B cell (primary cell): Measurements from ENCODE around the gene CFAP77. TPM values are rescaled to one million over a fixed set of nuclear protein-coding genes. Genes with fewer than 3 reads are reported as not detected.

ENCODE experiments used
- ATAC-seq: fragments of 200-7000 bp; cut with Tn5 transposase; one replicate; pipeline ENCODE4 v1.10.0; 2021; ENCODE audit warnings: low read depth, mild to moderate bottlenecking, moderate number of reproducible peaks, moderate library complexity
- CTCF ChIA-PET: fragments of 350-600 bp; sonication (Branson Sonifier 250); formaldehyde crosslinking; loops from one replicate; lab custom pipeline; 2021; ENCODE audit warnings: antibody characterized with exemption, inconsistent platforms; lab: Charles Lee
- POLR2A ChIA-PET: fragments of 350-600 bp; sonication (Branson Sonifier 250); formaldehyde crosslinking; loops from one replicate; lab custom pipeline; 2021; ENCODE audit warnings: antibody characterized with exemption; lab: Charles Lee
- DNase-seq: peaks from one replicate; pipeline ENCODE4 v3.0.0; 2013
- H2AFZ ChIP-seq: 2 replicates; pipeline ENCODE4 v1.6.1; 2012; ENCODE audit warnings: mild to moderate bottlenecking, low read depth, low read length; ENCODE audit not compliant: insufficient read depth, poor library complexity, severe bottlenecking
- H3K27ac ChIP-seq, 2 donors: 1 replicate in 1 of 2; 2 replicates in 1 of 2; pipeline ENCODE4 v1.5.1; 2012 to 2013; ENCODE audit warnings: low read length in 2 of 2, mild to moderate bottlenecking in 2 of 2, moderate library complexity in 1 of 2
- H3K27me3 ChIP-seq, 4 experiments: fragments of 200-600 bp in 1 of 4; sonication (generic) in 1 of 4; replicated peaks in 1 of 4; 1 replicate in 2 of 4; 2 replicates in 2 of 4; pipeline versions ENCODE4 v1.6.1 to v1.7.0; 2013 to 2016; ENCODE audit warnings: low read length in 3 of 4, mild to moderate bottlenecking in 2 of 4, mixed read lengths in 1 of 4, moderate library complexity in 1 of 4; ENCODE audit not compliant: insufficient read depth in 4 of 4, control insufficient read depth in 3 of 4; ENCODE audit errors: control extremely low read depth in 1 of 4
- H3K36me3 ChIP-seq, 2 experiments: replicated peaks in 1 of 2; 1 replicate in 1 of 2; 2 replicates in 1 of 2; pipeline versions ENCODE4 v1.6.1 to v1.7.1; 2013; ENCODE audit warnings: low read length in 1 of 2; ENCODE audit not compliant: insufficient read depth in 2 of 2, control insufficient read depth in 1 of 2; ENCODE audit errors: control extremely low read depth in 1 of 2, extremely low read depth in 1 of 2
- H3K4me1 ChIP-seq, 2 donors: fragments of 200-600 bp in 1 of 2; sonication (generic) in 1 of 2; 1 replicate in 1 of 2; 2 replicates in 1 of 2; pipeline versions ENCODE4 v1.5.1 to v1.6.1; 2013 to 2017; ENCODE audit warnings: low read length in 2 of 2; ENCODE audit not compliant: control insufficient read depth in 2 of 2, insufficient read depth in 2 of 2
- H3K4me2 ChIP-seq: replicated peaks from 2 replicates; pipeline ENCODE3; 2012; ENCODE audit warnings: mild to moderate bottlenecking, low read depth, low read length; ENCODE audit not compliant: poor library complexity, severe bottlenecking
- H3K4me3 ChIP-seq, 5 experiments: fragments of 200-600 bp in 1 of 5; sonication (generic) in 1 of 5; 1 replicate in 3 of 5; 2 replicates in 2 of 5; pipeline versions ENCODE4 v1.5.1 to v1.7.0; 2011 to 2016; ENCODE audit warnings: low read length in 4 of 5, mild to moderate bottlenecking in 4 of 5, low read depth in 2 of 5, control low read depth in 1 of 5, moderate library complexity in 1 of 5; ENCODE audit not compliant: insufficient read depth in 1 of 5; ENCODE audit errors: control extremely low read depth in 1 of 5, extremely low read depth in 1 of 5
- H3K79me2 ChIP-seq: fragments of 200-600 bp; sonication (generic); one replicate; pipeline ENCODE4 v1.6.0; 2016; ENCODE audit warnings: low read length; ENCODE audit not compliant: control insufficient read depth, insufficient read depth
- H3K9ac ChIP-seq: fragments of 200-600 bp; sonication (generic); 2 replicates; pipeline ENCODE4 v1.6.1; 2017; ENCODE audit warnings: mild to moderate bottlenecking, low read length, moderate library complexity
- H3K9me3 ChIP-seq, 3 donors: one replicate each; pipeline versions ENCODE4 v1.6.1 to v1.7.1; 2013; ENCODE audit warnings: low read length in 2 of 3; ENCODE audit not compliant: control insufficient read depth in 2 of 3, insufficient read depth in 1 of 3; ENCODE audit errors: control extremely low read depth in 1 of 3
- H4K20me1 ChIP-seq: 2 replicates; pipeline ENCODE4 v1.6.0; 2012; ENCODE audit warnings: mild to moderate bottlenecking, low read length; ENCODE audit not compliant: insufficient read depth, control insufficient read depth, poor library complexity, severe bottlenecking
- H3K27ac Mint-ChIP-seq: one replicate; pipeline ENCODE4 v1.8.0; 2021; ENCODE audit warnings: mixed read lengths
- H3K27me3 Mint-ChIP-seq: one replicate; pipeline ENCODE4 v1.8.0; 2021; ENCODE audit warnings: mixed read lengths
- H3K4me1 Mint-ChIP-seq: one replicate; pipeline ENCODE4 v1.8.0; 2021; ENCODE audit warnings: mixed read lengths
- H3K4me3 Mint-ChIP-seq: one replicate; pipeline ENCODE4 v1.8.0; 2021; ENCODE audit warnings: mixed read lengths
- H3K9me3 Mint-ChIP-seq: one replicate; pipeline ENCODE4 v1.8.0; 2022; ENCODE audit warnings: mixed read lengths; ENCODE audit not compliant: insufficient read depth
- CTCF ChIP-seq: fragments of 200-600 bp; IDR thresholded peaks from one replicate; pipeline ENCODE4 v1.8.0; 2022; ENCODE audit warnings: antibody characterized with exemption, mild to moderate bottlenecking
- EZH2 ChIP-seq: IDR thresholded peaks from 2 replicates; pipeline ENCODE4 v1.6.1; 2012; ENCODE audit warnings: borderline replicate concordance, low read depth, mild to moderate bottlenecking, moderate library complexity, low read length; ENCODE audit not compliant: insufficient read depth, poor library complexity, severe bottlenecking
- WGBS: methylation state at CpG from one replicate; pipeline ENCODE4 v1.1.5; 2013; ENCODE audit warnings: missing lambda C conversion rate; ENCODE audit not compliant: insufficient coverage; 5-methylcytosine and 5-hydroxymethylcytosine counted together
- intact Hi-C: fragments of 100-400 bp; cut with micrococcal nuclease; formaldehyde crosslinking; loops from one replicate; pipeline ENCODE4 v1.10.0; 2022
- polyA plus RNA-seq: library from polyadenylated mRNA; depleted of rRNA; stranded (reverse); fragments of >200 nt; gene quantifications from 2 replicates; pipeline ENCODE4 v1.2.3, GENCODE V29; 2012
- total RNA-seq, 2 donors: library from RNA; stranded (reverse); fragments of 120-200 nt in 1 of 2; gene quantifications; 1 replicate in 1 of 2; 2 replicates in 1 of 2; pipeline versions ENCODE4 v1.2.3 to v1.2.4, GENCODE V29; 2013 to 2022

The CFAP77 gene
- total and polyA plus RNA-seq, 2 donors (not counting 1 experiment from before 2014, with no cell fraction given) = not detected

DNA sequence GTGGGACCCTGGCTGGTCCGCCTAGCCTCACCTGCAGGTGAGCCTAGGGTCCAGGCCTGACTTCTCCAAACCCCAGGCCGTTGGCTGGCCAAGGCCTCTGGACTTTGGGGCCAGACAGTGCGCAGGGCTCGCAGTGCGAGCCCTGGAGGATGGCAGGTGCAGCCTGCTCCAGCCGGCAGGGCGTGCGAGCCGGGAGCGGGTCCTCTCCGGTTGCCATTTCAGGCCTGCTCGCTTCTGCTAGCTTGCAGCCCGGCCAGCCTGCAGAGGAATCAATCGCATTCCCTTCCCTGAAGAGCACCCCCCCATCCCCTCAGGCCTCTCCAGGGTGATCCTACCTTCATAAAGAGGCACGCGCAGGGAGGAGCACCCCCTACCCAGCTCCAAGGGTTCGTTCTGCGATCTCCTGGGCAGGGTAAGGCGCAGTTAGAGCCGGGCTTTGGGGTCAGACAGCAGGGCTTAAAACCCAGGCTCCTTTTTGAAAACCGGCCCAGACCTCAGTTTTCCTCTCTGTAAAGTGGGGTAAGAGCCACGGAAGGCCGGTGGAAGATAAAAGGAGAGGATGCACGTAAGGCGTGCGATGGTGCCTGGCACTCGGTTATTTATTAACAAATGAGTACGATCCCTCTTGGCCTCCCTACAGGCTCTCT is 178.6 kb downstream of the CFAP77 start:
- Histone ChIP-seq H3K4me1 (peaks cover 27 to 35% of the 10 kb centered on the region in 2 donors), H3K9me3 (peaks cover 0 to 45% (median 0%) of the 10 kb centered on the region in 3 donors), H3K4me2 (no peak overlapping the region), H4K20me1 (peaks cover 8% of the 10 kb centered on the region), H2AFZ (no peak overlapping the region), H3K27me3 (peaks cover 0 to 84% (median 58%) of the 10 kb centered on the region in 4 experiments), H3K27ac (no peak overlapping the region), H3K36me3 (no peaks in the 10 kb centered on the region), H3K79me2 (no peaks in the 10 kb centered on the region), H3K4me3 (no peak overlapping the region), H3K9ac (no peak overlapping the region)
- TF ChIP-seq CTCF (no peak), EZH2 (no peak)
- intact Hi-C loops = no loop called here
- 16% methylated on average over 25 of the region's 28 CpGs for WGBS
- POLR2A ChIA-PET = no interaction called here
- no peaks in the 10 kb centered on the region for H3K9me3 Mint-ChIP-seq
- peak; percentile 31 for DNase-seq
- CTCF ChIA-PET = no interaction called here
- peaks cover 23% of the 10 kb centered on the region for H3K4me1 Mint-ChIP-seq
- no peak overlapping the region for H3K4me3 Mint-ChIP-seq
- H3K27ac Mint-ChIP-seq = no peak overlapping the region
- no peak for ATAC-seq
- H3K27me3 Mint-ChIP-seq = peaks cover 53% of the 10 kb centered on the region
